ENCODE data around the gene NHSL2.

The NHSL2 gene

DNA sequence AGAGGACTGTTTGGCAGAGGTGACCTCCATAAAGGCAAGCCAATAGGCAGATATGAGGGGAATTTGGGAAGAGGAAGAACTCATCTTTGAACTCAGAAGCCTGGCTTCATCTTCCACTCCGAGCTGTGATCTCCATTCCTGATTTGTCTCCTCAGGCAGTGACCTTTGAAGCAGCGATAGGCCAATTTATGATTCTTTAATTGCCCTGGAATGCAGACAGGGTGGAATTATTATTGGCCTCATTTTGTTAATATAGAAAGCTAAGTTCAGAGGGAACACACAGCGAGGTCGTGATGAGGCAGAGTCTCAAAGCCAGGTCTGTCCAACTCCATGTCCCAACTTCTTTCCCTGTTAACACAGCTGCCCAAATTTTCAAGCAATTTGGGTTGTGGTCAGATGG lies 204.2 kb downstream of the NHSL2 start:
- no peak overlapping the region for H3K27ac ChIP-seq

DNA sequence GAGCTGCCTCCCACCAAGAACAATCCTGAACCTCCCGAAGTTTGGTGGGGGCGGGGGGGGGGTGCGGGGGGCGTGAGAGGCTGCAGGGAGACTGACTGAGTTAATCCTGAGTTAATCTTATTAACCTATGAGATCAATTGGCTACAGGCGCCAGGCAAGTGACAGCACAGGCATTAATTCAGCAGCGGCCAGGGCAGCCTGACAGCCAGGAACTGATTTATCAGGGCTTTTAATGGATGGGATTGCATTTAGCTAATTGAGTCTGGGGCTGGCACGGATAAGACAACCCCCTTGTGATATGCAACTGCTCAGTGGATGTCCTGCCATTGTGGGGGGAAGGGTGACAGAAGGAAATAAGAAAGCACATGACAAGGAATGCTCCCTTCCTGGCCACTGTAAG lies 204.7 kb downstream of the NHSL2 start:
- TF ChIP-seq CTCF (IDR thresholded peaks at IDR 0.05) (no peak), ZFX (IDR thresholded peaks at IDR 0.05; ENCODE audit: borderline replicate concordance) (no peak)
- no peak overlapping the region for H3K27ac ChIP-seq

More for the DNA sequence above, 204.2 kb downstream of the NHSL2 start:
- no peak for TF ChIP-seq CTCF (IDR thresholded peaks at IDR 0.05)
- no peak for TF ChIP-seq ZFX (IDR thresholded peaks at IDR 0.05; ENCODE audit: borderline replicate concordance)

- TF ChIP-seq ZFX (IDR thresholded peaks at IDR 0.05; ENCODE audit: borderline replicate concordance) = no peak
- TF ChIP-seq CTCF (IDR thresholded peaks at IDR 0.05) = no peak
Measured at GRCh38 chrX:72117636-72118210, 207.1 kb downstream of the NHSL2 start.

GRCh38 chrX:72120837-72121236 lies 210.2 kb downstream of the NHSL2 start:
- no peak overlapping the region for H3K27ac ChIP-seq

More at GRCh38 chrX:72117636-72118210, 207.1 kb downstream of the NHSL2 start:
- H3K27ac ChIP-seq = no peak overlapping the region

GRCh38 chrX:72121383-72121782 lies 210.7 kb downstream of the NHSL2 start:
- TF ChIP-seq CTCF (IDR thresholded peaks at IDR 0.05) = no peak
- TF ChIP-seq ZFX (IDR thresholded peaks at IDR 0.05; ENCODE audit: borderline replicate concordance) = no peak
- H3K27ac ChIP-seq = no peak overlapping the region

More at GRCh38 chrX:72120837-72121236, 210.2 kb downstream of the NHSL2 start:
- TF ChIP-seq ZFX (IDR thresholded peaks at IDR 0.05; ENCODE audit: borderline replicate concordance) = no peak
- no peak for TF ChIP-seq CTCF (IDR thresholded peaks at IDR 0.05)

DNA sequence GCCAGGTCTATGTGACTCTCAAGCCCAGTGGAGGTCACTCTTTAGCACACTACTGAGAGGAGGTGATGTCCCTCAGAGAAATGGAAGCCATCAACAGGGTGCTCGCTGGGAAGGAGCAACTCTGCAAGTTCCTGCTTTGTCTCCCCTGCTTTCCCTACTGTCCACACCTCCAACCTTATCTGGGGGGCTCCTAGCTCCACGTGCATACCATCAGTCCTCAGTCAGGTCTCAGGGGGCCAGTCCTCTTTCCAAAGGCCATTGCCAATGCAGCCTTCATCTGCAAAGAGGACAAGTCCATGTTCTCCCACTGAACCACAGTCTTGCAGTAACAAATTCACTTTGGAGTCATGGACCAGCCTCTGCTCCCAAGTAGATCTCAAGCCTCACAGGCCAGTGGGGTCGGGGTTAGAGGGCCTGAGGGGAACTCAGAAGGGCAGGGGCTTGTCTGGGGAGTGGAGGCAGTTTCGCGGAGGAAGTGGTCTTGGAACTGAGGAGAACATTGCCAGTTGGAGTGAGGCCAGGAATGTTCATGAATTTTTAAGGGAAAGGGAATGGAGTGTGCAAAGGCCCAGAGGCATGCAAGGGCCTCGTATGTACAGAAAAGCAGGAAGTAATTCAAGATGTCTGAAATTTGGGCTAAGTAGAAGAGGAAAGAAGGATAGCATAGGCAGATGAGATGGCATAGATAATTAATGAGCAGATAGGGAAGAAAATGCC lies 212.1 kb downstream of the NHSL2 start:
- H3K27ac ChIP-seq = no peak overlapping the region
- TF ChIP-seq CTCF (IDR thresholded peaks at IDR 0.05) (no peak), ZFX (IDR thresholded peaks at IDR 0.05; ENCODE audit: borderline replicate concordance) (no peak)

DNA sequence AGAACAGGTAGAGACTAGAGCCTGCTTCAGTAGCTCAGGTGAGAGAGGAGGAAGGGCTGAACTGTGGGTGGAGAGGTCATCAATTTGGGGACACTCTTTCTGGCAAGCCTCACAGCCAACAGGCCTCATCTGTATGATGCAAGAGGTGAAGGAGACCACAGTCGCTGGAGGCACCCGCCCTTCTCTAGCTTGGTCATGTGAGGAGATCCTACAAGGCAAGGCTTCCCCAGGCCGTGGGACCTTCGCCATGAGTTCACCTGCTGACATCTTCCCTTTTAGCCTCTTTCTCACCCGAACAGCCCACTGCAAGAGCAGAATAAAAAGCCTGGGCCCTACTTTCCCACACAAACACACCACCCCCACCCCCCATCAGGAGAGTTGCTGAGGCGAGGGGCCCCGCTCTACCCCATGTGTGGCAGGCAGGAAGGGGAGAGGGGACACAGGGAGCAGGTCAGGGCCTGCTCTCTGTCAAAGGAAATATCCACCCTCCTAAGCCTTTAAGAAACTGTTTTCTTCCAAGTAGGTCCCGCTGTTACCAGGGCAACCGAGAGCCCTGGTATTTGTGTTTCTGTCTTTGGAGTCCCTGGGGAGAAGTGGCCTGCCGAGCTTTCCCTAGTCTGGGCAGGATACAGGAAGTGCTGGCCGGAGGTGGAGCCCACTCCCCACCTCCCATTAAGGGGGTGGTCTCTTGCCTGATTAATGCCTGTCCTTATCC lies 213.0 kb downstream of the NHSL2 start:
- H3K27ac ChIP-seq = no peak overlapping the region
- no peak for TF ChIP-seq CTCF (IDR thresholded peaks at IDR 0.05)
- TF ChIP-seq ZFX (IDR thresholded peaks at IDR 0.05; ENCODE audit: borderline replicate concordance) = no peak

All from 22Rv1 (cell line).